Measurements from ENCODE around the gene UNC5C.

The UNC5C gene

DNA sequence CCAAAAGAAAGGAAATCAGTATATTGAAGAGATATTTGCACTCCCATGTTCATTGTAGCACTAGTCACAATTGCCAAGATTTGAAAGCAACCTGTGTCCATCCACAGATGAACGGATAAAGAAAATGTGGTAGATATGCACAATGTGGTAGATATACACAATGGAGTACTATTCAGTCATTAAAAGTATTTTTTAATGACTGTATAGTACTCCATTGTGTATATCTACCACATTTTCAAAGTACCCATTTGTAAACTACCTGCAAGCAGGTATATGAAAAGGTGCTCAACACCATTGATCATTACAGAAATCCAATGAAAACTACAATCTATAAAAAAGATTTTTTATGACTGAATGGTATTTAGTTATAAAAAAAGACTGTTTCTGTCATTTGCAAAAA is 200.4 kb downstream of the UNC5C start:
- DNase-seq (ENCODE audit: low read depth, low spot score): no peak

DNA sequence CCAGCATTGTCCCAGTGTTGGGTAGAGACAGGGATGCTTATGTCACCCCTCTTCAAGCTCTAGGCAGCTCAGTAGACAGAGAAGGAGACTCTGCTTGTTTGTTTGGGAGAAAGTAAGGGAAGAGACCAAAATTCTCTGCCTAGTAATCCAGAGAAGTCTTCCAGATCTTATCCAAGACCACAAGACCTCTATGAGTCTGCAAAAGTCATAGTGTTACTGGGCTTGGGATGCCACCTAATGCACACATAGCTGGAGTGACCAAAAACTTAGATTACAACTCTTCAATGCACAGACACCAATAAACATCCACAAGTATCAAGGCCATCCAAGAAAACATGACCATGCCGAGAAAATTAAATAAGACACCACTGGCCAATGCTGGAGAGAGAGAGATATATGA is 205.5 kb downstream of the UNC5C start:
- DNase-seq (ENCODE audit: low read depth, low spot score): no peak

DNA sequence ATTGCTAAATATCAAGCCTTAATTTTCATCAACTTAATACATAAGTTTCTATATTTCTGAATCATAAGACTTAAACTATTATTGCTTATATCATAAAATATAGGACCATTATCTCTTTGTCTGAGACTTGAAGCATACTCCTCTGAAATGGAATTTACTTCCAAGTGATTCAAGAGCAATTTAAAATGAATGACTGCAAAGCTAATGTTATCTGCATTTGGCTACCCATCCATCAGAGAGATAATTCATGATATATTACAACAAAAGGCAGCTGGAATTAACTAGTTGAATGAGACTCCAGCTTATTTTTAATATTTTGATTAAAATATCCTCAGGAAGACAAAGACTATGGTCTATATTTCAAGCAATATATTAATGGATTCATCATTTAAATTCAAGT is 208.6 kb downstream of the UNC5C start:
- no peak for DNase-seq (ENCODE audit: low read depth, low spot score)

DNA sequence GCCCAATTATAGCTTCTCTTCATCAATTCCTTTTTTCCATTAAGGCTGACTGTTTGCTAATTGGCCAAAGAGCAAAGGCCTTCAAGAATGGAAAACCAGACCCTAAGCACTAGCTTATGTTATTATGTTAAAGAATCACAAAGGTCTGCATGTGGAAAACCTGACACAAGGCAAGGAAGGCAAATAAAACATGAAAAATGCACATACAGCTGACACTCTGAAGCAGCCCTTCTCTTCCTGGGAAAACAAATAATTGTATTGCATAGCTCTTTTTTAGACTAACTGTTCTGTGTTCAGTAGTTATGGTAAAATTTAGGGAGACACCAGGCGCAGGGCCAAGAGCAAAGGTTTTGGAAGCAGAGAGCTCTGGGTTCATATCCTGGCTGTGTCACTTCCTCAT is 223.1 kb downstream of the UNC5C start:
- no peak for DNase-seq (ENCODE audit: low read depth, low spot score)

DNA sequence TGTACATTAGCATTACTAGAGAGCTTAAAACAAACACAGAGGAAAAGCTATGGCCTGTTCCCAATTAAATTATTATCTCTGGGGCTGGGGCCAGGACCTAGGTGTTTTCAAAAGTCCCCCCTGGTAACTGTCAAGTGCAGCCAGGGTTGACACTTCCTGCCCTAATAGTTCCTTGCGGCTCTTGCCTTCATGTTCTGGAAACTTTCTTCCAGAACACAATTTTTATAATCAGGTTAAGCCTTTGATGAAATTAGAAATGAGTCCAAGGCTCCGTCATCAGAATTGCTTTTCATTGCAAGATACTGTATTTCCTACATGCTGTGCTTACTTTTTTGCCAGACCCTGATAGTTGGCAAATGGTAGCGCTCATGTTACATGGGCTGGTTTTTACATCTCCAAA is 229.6 kb downstream of the UNC5C start:
- no peak for DNase-seq (ENCODE audit: low read depth, low spot score)

DNA sequence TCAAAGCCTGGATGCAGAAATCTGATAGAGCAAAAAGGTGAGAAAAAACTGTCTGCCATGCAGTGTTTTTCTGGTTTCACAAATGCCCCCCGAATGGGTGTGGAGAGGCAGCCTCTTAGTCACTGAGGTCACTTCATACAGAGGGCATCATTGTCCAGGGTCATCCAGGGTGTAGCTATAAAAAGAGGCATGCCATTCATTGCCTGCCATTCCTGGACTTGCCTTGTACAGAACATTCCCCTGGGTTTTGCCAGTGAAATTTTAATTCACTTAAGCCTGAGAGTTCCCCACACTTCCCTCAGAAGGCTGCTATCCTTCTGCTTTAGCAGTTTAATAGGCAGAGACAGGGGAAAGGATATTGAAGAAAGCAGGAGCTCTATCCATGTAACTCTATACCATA is 230.3 kb downstream of the UNC5C start:
- no peak for DNase-seq (ENCODE audit: low read depth, low spot score)

DNA sequence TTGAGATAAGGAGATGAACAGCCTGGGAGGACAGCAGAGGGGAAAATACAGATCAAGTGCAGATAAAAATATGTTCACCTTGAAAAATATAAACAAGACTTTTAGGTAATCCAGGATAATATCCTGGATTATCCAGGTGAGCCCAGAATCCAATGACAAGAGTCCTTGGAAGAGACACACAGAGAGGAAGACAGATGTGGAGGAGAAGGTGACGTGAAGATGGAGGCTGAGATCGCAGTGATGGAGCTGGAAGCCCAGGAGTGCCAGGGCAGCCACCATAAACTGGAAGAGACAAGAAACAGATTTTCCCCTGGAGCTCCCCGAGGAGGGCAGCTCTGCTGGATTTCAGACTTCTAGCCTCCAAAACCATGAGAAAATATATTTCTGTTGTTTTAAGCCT is 230.7 kb downstream of the UNC5C start:
- no peak for DNase-seq (ENCODE audit: low read depth, low spot score)

DNA sequence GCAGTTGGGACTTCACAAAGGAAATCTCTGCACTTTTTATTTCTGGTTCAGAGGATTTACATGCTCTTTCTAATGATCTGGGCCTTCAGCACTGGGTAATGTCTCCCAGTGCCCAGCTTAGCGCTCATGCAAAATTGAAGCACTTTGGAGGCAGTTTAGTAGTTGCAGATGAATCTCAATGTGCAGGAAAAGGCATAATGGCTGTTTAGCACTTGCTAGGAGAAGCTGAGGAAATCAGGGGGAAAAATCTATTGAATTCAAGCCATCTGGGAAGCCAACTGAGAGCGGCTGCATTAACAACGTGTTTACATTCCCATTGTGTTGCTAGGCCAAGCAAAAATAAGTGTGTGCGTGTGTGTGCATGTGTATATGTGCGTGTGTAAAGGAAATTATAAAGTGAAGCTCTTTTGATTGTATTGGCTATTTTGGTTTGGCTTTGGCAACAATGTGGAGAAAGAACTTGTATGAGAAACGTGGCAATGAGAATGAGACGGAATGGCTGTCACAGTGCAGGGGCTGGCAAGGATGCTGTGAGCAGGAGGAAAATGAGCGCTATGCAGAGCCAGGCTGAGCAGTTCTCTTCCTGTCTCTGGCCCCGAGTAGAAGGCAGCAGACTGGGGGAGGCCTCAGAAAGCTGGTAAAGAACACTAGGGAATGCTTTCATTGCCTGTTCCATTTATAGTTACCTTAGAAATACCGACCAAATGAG is 231.5 kb downstream of the UNC5C start:
- DNase-seq (ENCODE audit: low read depth, low spot score): no peak

DNA sequence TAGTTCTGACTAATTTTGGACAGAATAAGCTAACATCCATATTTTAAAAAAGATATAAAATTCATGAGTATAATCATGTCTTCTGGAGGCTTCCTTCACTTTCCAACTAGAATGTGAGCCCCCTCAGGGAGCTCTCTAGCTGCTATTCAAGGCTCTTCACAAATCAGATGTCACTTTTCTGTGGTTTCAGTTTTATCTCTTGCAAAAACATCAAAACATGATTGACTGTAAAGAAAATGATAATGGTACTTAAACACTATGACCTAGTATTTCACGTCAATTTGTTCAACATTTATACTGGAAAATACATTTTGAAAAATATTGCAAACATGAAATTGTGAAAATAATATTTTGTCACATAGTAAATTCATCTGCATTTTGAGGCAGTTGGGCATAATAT is 234.2 kb downstream of the UNC5C start:
- DNase-seq (ENCODE audit: low read depth, low spot score): no peak

DNA sequence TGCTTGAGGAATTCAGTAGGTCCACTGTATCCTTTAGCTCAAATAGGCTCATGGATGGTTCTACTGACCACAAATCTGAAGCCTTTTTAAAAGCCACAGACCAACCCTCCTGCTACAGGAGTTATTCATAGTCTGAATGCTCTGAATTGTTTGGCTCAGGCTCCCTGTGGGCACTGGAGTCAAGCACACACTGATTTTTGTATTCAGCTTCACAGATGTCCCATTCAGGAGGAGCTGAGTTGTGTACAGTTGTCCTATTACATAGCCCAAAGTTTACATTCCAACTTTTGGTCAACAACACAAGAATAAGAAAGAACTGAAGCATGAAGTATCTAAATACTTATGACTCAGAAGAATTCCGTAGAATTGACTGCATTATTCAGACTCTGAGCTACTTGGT is 243.9 kb downstream of the UNC5C start:
- DNase-seq (ENCODE audit: low read depth, low spot score): no peak

DNA sequence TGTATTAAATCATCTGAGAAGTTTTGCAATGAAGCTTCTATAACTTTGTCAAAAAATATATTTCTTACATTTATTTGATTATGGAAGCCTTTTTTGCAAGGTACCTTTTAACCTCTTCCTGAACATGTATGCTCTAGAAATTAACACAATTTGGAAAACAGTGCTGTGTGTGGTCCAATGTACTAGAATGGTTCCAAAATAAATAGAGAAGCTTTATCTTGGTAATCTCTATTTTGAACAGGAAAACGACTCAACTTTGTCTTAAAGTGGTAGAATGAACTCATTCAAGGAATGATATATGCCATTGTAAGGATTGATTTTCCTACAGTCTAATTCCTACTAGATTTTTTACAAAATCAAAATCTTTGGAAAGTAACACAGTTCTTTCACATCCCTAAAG is 248.5 kb downstream of the UNC5C start:
- no peak for DNase-seq (ENCODE audit: low read depth, low spot score)

DNA sequence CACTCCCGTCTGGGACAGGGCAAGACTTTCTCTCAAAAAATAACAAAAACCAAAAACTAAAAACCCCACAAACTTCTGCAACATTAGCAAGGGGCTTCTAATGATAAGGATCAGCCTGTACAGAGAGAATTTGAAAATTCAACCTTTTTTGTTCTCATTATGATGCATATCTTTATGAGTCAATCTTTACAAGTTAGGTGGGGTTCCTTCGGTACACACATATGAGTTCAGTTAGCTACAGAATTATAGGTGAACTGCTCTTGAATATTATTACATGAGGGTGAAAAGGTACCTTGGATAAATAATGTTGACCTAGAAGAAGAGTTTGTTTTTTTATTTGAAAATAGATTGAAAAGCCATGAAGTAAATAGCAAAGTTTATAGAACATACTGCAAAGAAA is 252.7 kb downstream of the UNC5C start:
- no peak for DNase-seq (ENCODE audit: low read depth, low spot score)

DNA sequence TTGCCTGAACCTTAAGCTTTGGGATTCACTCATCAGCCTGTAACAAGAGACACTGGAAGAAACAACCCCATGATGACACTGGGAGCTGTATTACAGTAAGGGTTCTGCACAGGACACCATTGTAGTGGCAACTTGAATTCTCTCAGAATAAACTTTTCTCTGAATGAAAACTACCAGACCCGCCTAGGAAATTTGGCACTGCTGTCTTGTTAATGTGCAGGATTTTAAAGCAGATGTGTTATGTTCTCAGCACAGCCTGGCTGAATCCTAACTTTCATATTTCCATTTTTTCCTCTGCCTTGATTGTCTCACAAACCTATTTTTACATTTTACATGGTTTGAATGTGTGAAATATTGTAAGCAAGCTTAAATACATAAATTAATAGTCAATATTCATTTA is 253.6 kb downstream of the UNC5C start:
- DNase-seq (ENCODE audit: low read depth, low spot score): no peak

DNA sequence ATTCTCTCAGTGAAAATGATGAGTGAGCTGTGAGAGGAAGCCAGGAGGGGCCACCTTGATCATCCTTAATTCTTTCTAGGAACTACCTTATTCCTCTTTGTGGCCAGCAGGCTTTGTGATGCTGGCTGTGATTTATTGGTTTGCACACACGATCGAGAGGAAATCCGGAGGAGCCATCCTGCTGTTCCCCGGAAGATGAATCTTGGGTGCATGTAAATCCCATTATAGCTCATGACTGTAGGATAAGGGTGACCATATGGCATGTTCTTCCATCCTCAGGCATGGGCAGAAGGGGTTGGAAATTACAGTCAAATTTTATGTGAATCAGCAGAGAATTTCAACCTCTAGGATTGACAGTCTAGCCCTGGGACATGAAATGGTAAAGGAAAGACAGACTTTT is 254.5 kb downstream of the UNC5C start:
- DNase-seq (ENCODE audit: low read depth, low spot score): no peak

DNA sequence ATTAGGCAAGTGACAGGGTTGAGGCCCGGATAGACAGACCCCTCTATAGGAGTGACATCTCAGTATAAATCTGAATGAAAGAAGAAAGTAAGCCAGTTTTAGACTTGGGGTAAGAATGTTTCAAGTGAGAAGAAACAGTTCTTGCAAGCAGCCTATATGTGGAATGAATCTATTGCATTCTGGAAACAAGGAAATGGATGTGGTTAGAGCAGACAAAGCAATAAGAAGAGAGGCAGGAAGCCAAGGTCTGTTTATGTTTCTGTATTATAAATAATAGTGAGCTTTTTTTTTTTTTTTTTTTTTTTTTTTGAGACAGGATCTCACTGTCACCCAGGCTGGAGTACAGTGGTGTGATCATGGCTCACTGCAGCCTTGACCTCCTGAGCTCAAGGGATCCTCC is 255.8 kb downstream of the UNC5C start:
- no peak for DNase-seq (ENCODE audit: low read depth, low spot score)

DNA sequence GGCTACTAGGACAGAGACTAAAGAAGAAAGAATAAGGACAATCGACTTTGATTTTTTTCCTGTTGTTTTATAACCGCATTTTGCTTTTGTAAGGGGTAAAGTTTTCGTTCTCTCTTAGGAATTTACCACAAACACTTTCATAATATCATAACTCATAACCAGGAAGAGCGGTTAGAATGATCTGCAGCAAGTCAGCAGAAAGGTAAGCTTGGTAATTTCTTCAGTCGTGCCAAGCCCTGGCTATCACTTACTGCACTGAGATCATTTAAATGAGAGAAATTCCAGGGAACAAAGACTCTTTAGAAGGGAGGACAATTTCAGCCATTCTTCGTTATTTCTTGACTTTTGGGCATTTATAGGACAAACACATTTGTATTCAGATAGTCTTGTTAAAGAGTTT is 258.1 kb downstream of the UNC5C start:
- no peak for DNase-seq (ENCODE audit: low read depth, low spot score)

DNA sequence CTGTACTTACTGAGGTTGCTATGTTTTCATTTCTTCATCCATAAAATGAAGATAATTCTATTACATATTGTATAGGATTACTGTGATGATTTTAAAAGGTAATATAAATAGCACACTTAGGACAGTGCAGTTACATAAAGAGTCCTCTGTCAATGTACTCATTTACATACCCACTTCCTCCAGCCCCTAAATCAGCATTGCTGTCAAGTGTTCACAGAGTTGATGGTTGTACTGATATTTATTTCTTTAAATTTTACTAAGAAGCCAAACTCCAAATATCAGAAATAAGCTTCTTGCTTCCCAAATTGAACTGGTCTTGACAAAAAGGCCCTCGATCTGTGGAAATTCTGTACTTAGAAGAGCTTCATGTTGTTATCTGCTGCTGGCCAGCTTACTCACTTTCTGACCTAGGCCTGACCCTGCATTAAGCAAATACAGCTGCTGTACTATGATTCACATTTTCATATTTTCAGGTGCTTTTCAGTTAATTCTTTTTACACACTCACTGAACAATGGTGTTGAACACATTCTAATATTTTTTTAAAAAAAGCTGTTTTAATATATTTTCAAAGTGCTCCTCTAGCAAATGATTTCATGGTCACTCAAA is 259.6 kb downstream of the UNC5C start:
- no peak for DNase-seq (ENCODE audit: low read depth, low spot score)

DNA sequence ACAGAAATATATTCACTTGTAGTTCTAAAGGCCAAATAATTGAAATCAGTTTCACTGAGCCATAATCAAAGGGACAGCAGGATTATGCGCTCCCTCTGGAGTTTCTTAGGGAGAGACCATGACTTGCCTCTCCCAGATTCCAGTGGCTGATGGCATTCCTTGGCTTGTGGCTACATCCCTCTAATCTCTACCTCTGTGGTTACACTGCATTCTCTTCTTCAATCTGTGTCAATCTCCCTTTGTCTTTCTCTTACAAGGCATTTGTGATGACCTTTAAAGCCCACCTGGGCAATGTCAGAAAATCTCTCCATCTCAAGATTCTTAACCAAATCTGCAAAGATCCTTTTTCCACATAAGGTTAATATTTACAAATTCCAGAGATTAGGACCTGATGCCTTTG is 260.2 kb downstream of the UNC5C start:
- DNase-seq (ENCODE audit: low read depth, low spot score): no peak

DNA sequence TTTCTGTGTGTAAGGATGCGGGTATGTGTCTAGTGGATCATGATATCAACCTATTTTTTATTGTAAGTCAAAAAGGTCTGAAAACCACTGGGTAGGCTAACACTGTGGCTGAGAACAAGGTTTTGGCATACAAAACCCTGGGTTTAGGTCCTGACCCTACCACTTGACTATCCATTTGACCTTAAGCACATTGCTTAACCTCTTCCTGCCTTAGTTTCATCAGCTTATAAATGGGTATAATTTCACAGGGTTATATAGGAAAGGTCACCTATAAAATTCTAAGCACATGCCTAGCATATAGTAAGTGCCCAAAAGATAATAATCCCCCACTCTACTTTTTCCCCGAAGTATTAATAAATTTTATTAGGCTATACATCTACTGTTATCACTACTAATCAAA is 263.0 kb downstream of the UNC5C start:
- no peak for DNase-seq (ENCODE audit: low read depth, low spot score)

DNA sequence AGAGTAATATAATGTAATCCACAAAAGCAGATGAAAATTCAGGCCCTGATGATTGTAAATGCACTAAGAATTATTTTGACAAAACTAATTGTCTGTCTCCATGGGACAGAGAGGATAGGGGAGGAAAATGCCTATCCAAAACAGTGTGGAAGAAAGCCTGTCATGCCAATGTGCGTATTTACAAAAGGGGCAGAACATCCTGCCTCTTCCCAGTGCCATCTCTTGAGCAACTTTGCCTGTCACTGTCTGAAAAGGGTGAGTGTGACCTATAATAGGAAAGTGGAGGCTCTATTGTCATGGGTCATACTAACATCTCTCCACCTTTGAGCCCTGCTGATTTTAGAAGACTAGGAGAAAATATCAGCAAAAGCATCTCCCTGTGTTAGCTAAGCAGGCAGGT is 264.1 kb downstream of the UNC5C start:
- no peak for DNase-seq (ENCODE audit: low read depth, low spot score)

DNA sequence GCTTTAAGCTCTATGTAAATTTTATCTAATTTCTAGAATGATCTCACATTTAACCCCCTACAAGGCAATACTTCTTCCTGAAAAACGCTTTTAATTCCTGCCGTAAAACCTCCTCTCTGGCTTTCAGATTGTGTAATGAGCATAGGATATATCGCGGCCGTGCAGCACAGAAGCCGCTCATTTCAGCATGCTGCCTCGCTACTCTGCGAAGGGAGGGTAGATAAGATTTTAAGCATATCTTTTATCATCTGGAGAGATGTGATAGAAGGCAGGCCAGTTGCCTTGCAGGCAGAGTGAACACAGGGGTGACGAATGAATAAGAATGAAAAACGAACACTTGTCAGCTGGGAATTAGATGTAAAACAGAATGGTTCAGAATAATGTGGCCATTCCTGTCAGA is 265.5 kb downstream of the UNC5C start:
- no peak for DNase-seq (ENCODE audit: low read depth, low spot score)

DNA sequence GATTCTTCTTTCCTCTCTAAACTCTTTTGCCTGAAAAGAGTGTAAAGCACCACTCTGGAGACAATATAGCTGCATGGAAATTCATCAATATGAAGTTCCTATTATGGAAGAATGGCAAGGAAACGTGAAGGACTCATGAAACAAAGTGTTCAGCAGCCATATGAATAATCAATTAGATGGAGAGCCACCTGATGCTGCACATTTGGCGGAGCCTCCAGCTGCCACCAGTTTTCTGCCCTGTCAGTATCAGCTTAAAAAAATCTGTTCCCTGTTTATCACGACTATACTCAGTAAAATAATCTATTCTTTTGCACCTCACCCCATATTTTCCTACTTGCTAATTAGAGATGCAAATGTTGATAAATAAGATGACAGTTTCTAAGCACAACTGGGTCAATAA is 276.0 kb downstream of the UNC5C start:
- DNase-seq (ENCODE audit: low read depth, low spot score): no peak

DNA sequence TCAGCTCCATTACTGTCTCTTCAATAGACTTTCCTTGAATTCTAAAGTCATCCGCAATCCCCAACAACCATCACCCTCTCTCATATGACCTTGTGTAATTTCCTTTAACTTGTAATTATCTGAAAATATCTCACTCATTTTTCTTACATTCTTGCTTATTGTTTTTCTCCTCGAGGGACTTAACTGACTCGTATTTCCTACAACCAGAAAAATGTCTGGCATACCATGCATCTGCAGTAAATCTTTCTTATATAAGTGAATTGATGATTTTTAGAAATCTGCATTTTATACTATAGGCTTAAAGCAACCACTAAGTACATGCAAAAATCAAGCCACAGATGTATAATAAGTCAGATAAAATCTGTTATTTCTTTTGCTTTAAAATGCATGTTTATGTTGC is 276.7 kb downstream of the UNC5C start:
- DNase-seq (ENCODE audit: low read depth, low spot score): no peak

Measured in activated naive CD8-positive, alpha-beta T cell treated with anti-CD3 and anti-CD28 coated beads, Interleukin-2, amount 50 U/mL, for 16 hours (primary cell).